SK-MEL-5 (cell line): ENCODE results near the gene DCLK1. TPM values are rescaled to one million over a fixed set of nuclear protein-coding genes. Genes with fewer than 3 reads are reported as not detected.
"Not testable (repeated sequence)": the region's sequence is repeated elsewhere in the genome, so short reads cannot be mapped to it uniquely, and the experiment has no call there.

Experiments used
- DNase-seq: peaks from one replicate; pipeline ENCODE4 v3.0.0-alpha.2; 2016; ENCODE audit warnings: low read depth, low spot score
- in situ Hi-C: cut with HindIII; loops from 2 replicates; pipeline ENCODE4 v1.10.0; 2016; ENCODE audit warnings: low sequenced_read_pairs, high pct_unique_total_duplicates, low pct_unique_long_range_greater_than_20kb
- total RNA-seq: library from RNA; depleted of rRNA; stranded (reverse); fragments of >200 nt; shearing (Covaris generic); gene quantifications from 2 replicates; pipeline ENCODE4 v1.2.3, GENCODE V29; 2014

DCLK1 gene
- total RNA-seq, 1 experiment from 2014 or later, result 35.6 TPM

DNA sequence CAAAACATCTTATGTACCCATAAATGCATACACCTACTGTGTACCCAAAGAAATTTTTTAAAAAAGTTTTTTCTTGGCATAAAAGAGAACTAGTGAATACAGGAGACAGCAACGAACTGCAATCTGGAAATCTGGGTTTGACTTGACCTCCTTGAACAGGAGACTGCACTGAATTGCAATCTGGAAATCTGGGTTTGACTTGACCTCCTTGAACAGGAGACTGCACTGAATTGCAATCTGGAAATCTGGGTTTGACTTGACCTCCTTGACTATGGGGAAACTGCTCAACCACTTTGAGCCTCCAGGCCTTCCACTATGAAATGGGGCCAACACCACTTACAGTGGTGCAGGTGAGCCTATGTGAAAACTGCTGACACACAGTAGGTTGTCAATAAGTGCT, 147.5 kb downstream of the DCLK1 start:
- in situ Hi-C loops, result not testable (repeated sequence)

DNA sequence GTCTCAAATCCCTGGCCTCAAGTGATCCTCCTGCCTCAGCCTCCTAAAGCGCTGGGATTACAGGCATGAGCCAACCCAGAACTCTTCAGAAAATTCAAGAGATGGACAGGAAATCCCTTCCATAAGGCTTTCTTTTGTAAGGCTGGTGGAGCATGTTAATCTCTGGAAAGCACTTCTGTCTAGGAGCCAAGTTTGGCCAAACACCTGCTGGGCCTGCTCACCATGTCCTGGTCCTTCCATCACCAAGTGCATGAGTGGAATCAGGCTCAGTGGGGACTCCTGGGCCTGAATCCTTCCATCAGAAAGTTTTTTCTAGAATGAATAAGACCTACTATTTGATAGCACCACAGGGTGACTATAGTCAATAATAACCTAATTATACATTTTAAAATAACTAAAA, 148.0 kb downstream of the DCLK1 start:
- DNase-seq, result no peak
- in situ Hi-C loops, result no loop called here

More for the DNA sequence above, 147.5 kb downstream of the DCLK1 start:
- DNase-seq, result not testable (repeated sequence)

DNA sequence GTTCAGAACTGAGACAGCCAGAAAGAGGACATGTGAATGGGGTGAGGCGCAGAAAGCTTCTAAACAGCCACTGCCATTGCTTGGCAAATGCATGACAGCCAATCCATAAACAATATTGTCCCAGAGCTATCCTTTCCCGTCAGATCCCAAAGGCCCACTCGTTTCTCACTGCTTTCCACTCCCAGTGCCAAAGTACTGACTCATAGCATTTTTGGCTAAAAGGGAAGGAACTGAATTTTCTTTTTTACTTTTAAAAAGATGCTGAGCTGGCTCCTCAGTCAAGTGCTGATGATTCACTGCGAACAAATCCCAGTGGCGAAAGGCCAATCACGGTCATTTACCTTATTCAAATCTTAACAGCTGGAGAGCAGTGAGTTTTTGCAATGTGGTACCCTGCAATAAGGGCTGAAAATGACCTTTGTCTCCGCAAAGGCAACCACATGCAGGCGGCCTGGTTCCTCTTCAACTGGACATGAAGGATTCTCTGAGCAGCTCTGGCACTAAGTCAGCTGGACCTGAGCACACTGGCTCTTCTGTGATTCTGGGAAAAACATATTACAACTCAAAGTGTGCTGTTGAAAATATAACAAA, 151.7 kb downstream of the DCLK1 start:
- in situ Hi-C loops, result no loop called here

DNA sequence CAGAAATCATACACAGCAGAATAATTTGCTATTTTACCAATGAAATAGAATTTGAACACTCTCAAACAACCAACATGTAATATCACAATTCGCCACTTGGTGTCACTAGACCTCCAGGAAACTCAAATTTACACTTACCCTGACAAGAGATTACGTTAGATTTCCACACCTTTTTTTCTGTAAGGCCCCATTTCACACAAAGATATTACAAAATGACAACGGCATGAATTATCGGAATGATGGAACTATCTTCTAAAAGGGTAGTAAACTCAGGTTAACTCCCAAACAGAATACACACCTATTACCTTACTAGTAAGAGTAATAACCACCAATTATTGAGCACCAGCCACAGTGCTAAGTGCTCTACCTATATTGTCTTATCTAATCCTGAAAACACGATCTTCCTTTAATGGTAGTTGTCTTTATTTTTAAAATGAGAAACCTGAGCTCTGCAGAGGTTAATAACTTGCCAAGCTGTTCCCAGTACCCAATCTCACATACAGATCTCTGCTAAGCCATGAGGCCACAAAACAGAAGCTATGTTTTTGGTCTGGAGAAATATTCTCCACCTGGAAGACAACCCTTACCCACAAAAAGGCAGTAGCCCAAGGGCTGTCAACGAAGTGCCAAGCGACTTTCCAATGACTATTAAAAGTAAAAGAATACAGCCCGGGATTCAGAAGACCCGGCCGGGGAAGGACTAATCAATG, 152.4 kb downstream of the DCLK1 start:
- peak; percentile 79 for DNase-seq
- in situ Hi-C loops, result no loop called here

More for the DNA sequence above, 151.7 kb downstream of the DCLK1 start:
- DNase-seq, result peak; percentile 25

DNA sequence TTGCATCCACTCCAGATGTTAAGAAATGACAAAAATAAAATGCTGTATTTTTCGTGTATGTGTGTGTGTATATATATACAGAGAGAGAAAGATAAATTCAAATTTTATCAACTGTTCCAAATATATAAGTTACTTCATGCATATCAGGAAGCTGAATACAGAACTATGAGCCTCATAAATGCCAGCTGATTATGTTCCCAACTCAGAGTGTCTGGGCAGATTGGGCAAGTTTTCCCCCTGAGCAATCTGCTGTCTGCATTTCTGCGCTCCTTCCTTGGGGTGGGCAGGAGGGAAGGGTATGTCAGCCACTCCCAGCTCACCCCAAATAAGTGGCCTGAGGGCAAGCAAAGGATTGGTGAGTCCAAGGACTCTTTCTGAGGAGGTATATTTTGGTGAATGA, 154.1 kb downstream of the DCLK1 start:
- in situ Hi-C loops, result no loop called here
- no peak for DNase-seq

DNA sequence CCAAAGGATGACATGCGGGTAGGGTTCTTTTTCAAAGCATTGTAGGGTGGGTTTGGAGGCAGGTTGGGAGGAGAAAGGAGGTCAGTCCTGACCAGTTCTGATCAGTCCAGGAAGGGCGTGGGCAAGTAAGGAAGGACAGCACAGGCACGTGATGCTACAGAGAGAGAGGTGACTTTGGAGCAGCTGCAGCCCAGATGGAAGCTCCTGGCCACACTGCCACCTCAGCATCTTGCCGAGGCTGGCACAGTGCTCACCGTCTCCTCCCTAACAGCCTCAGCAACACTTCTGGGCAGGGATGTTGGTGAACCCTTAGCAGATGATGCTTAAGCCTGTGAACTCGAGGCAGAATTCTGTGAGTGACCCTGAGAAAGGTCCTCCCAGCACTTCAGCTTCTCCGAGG, 155.1 kb downstream of the DCLK1 start:
- in situ Hi-C loops, result no loop called here
- no peak for DNase-seq

DNA sequence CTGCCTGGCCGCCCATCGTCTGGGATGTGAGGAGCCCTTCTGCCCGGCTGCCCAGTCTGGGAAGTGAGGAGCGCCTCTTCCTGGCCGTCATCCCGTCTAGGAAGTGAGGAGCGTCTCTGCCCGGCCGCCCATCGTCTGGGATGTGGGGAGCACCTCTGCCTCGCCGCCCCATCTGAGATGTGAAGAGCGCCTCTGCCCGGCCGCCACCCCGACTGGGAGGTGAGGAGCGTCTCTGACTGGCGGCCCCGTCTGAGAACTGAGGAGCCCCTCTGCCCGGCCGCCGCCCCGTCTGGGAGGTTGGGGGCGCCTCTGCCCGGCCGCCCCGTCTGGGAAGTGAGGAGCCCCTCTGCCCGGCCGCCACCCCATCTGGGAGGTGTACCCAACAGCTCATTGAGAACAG, 164.2 kb downstream of the DCLK1 start:
- DNase-seq, in situ Hi-C loops: not testable (repeated sequence)

DNA sequence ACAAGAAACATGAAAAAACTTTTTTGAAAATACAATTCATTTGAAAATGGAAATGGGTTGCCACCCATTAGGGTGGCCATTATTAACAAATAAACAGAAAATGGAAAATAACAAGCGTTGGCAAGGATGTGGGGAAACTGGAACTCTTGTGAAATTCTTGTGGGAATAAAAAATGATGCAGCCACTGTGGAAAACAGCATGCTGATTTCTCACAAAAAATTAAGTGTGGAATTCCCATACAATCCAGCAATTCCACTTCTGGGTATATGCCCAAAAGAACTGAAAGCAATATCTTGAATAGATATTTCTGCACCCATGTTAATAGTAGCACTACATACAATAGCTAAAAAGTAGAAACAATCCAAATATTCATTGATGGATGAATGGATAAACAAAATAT, 165.2 kb downstream of the DCLK1 start:
- in situ Hi-C loops, result no loop called here
- DNase-seq, result no peak

DNA sequence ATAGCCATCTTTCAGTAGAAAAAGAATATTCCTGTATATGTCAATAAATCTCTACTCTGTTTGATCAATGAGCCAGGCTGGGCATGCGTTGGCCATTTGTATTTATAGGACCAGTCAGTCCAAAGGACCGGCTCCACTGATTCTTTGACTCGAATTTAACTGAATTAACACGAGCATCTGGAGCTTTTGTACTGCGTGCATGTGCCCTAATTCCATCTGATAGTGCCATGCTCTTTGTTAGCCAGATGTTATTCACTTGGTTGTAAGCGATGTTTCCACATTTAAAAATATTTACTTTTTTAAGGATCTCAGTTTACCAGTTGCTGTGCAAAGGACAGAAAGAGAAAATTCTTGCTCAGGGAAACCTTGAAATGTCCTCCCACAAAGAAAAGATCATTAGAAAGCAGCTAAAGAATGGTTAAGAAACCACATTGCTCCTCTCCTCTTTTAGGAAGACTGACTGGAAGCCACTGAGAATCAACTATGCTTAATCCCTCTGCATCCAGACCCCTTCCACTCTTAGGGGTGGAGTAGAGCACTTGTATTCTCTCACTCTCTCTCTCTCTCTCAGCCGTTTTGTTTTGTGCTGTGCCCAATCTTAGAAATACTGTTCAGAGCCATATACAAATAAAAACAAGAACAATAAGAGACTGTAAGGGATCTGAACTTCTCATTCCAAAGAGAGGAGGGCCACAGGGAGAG, 165.8 kb downstream of the DCLK1 start:
- no peak for DNase-seq
- in situ Hi-C loops, result no loop called here

DNA sequence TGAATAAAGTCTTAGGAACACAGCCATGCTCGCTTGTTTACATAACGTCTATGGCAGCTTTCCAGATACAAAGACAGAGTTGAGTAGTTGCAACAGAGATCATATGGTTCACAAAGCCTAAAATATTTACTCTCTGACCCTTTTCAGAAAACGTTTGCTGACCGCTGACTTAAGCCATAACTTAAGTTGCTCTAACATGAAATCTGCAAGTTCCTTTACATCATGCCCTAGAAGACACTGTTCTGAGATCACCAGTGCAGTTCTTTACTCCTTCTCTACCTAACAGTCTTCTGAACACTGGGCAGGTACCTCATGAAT, 166.4 kb downstream of the DCLK1 start:
- in situ Hi-C loops, result no loop called here
- no peak for DNase-seq

DNA sequence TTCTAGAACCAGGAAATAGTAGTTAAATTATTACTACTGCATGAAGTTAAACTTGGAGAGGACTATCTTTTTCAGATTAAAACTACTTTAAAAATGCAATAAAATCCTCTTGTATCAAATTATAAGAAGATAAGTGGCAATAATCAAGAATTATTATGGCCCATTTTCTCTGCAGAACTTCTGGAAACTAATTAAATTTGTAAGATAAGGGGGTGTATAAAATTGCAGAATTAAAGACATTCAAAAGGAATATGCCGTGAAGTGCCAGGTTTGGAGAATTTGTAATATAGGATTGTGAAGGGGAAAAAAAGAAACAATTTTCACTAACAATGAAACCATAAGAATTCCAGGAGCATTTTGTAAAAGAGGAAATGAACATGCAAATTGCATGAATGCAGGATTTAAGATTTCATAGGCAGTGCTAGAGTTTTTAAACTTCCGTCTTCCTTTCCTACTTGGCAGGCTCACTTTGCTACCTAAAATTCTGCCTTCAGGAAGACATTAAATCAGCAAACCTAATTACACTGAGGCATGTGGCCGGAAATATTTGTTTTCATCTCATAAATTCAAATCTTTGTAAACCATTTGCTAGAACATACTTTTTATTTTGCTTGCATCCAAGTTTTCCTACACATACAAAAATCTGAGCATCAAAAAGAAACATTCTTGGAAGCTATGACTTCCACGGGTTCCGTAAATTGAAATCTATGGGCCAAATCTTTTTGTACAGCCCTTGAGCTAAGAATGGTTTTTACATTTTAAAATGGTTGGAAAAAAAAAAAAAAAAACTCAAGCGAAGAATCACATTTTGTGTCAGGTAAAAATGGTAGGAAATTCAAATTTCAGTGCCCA, 166.9 kb downstream of the DCLK1 start:
- in situ Hi-C loops, result no loop called here
- DNase-seq, result no peak

DNA sequence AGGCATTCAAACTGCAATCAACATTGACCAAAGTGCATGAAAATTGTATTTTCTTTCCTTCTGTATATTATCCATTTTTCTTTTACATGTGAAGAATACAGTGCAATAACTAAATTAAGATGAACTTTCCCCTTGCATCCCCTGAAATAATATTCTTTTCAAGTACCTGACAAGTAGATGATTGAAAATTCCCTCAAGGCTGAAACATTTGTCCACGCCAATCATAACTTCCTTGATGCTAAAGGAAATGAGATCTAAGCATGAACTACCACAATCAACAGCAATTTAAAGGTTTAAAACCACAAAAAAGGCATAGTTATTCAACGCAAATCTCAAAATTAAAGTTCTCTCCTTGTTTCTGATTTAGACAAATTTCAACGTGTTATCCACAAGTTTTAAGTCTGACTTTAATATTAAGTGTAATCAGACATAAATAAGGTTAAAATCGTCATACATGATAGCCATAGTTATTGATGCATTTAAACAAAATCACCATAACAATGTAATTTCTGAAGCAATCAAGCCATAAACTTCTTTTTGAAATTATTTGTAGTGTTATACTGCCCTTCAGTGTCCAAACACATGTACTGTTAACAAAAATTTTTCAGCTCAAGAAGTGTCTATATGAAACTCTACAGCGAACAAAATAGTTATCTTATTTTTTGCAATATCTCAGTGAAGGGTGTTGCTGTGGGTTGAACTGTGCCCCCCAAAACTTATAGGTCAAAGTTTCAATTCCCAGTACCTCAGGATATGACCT, 169.5 kb downstream of the DCLK1 start:
- no peak for DNase-seq
- in situ Hi-C loops, result no loop called here

DNA sequence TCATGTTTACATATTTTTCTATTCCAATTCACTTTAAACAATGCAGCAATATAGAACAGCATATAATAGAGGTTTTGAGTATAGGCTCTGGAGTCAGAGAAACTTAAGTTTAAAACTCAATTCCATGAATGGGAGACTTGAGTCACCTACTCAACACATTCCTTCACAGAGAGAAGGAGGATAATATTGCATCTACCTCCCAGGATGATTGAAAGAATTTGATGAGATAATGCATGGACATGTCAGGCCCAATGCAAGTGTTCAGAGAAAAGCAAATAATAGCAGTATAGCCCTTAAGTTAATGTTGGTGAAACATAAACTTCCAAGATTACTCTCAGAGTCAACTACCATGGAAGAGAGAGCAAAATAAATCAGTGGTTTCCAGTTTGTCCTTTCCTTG, 170.2 kb downstream of the DCLK1 start:
- in situ Hi-C loops, result no loop called here
- no peak for DNase-seq

DNA sequence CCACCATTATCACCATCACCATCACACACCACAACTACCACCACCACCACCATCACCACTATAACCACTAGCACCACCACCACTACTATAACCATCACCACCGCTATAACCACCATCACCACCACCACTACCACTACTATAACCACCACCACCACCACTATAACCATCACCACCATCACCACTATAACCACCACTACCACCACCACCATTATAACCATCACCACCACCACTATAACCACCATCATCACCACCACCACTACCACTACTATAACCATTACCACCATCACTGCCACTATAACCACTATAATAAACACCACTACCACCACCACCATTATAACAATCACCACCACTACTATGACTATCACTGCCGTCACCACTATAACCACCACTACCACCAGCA, 173.2 kb downstream of the DCLK1 start:
- in situ Hi-C loops, result no loop called here
- no peak for DNase-seq

DNA sequence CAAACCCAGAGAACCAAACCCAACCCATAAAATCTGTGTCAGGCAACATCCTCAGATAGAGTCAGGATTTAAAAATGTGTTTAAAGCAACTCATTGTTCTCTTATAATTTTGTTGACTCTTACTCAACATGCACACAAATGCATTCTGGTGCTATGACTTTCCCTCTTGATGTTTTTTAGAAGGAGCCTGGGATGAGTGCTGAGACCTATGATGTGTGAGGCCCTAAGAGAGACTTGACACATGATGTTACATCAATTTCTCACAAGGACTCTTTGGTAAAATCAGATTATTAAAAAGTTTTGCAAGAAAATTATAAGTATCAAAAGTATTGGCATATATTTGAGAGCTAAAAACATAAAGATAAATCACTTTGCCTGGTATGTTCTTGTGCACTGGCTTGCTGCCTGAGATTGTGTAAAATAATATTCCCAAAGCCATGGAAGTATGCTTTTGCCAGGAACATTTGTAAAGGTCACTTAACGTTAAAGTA, 173.9 kb downstream of the DCLK1 start:
- in situ Hi-C loops, result no loop called here
- DNase-seq, result no peak

DNA sequence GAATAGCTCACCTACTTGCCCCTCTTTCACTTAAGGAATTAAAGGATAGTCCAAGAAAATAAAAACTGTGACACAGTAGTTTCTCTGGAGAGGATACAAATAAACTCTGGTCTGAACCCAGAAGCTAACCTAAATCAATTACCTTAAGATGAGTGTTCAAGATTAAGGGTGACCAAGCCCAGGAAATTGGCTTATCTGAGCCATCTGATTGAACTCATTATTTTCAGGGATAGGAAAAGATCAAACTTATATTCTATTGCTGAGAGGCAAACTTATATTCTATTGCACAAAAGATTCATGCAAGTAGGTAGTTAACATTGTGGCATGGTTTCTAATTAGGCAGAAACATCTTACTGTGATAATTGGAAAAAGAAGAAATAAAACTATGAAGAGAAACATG, 175.1 kb downstream of the DCLK1 start:
- DNase-seq, result no peak
- in situ Hi-C loops, result no loop called here

DNA sequence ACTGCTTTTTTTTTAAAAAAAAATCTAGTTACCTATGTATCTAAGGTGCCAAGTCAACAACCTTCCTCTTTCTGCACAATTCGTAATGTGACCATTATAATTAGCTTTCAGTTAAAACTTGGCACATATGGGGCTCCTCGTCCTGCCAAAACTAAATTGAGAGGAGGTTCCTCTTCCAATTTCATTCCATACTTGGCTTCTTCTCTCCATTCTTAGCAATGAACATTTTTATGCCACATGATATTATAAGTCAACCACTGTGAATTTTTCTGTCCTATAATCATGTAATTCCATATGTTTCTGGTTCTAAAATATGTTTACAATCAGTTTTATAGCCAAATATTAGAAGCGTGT, 177.0 kb downstream of the DCLK1 start:
- no peak for DNase-seq
- in situ Hi-C loops, result no loop called here
